K562 (cell line): ENCODE results near the gene TAS2R13. TPM values are rescaled to one million over a fixed set of nuclear protein-coding genes. Genes with fewer than 3 reads are reported as not detected.

ENCODE experiments used
- ATAC-seq: fragments of 200-7000 bp; cut with Tn5 transposase; 3 replicates; pipeline ENCODE4 v1.9.1; 2020; ENCODE audit warnings: moderate library complexity
- BruUV-seq: library from RNA; stranded (reverse); fragments of 400-500 nt; replicated peaks from 2 replicates; lab custom pipeline; 2021; lab: Mats Ljungman, UMichigan
- CTCF ChIA-PET: fragments of 300-600 bp; formaldehyde crosslinking; extraction: SDS; loops from one replicate; lab custom pipeline; 2021; ENCODE audit warnings: low intra/inter-chr PET ratio; lab: Yijun Ruan, JAX
- POLR2A ChIA-PET: fragments of 300-600, 350-650 bp; sonication (Branson Sonifier 250); formaldehyde crosslinking; extraction: SDS; loops from one replicate; lab custom pipeline; 2021; ENCODE audit warnings: antibody characterized with exemption, inconsistent platforms; lab: Yijun Ruan, JAX
- DNase-seq, 4 experiments: peaks; one replicate each; pipeline versions ENCODE4 v3.0.0 to v3.0.0-alpha.2; 2011 to 2018; ENCODE audit warnings: low spot score in 3 of 4, mixed read lengths in 3 of 4; ENCODE audit errors: extremely low read depth in 1 of 4
- FAIRE-seq: peaks from 2 replicates; lab custom pipeline; 2011; peaks lifted over from hg19 to GRCh38; lab: Jason Lieb, UNC
- H2AFZ ChIP-seq: 2 replicates; pipeline ENCODE4 v1.6.0; 2011; ENCODE audit warnings: low read depth, low read length, control low read depth, inconsistent platforms
- H3K27ac ChIP-seq: fragments of 200-600 bp; 3 replicates; pipeline ENCODE4 v1.8.0; 2011; ENCODE audit warnings: low read depth, mild to moderate bottlenecking, control low read depth, inconsistent platforms, low read length, moderate library complexity, mixed read lengths; ENCODE audit errors: extremely low read depth
- H3K27me3 ChIP-seq, 2 experiments: fragments of 300-600 bp in 1 of 2; 2 replicates in 1 of 2; 3 replicates in 1 of 2; pipeline versions ENCODE4 v1.6.0 to v1.8.0; 2011; ENCODE audit warnings: inconsistent platforms in 2 of 2, low read length in 2 of 2, mild to moderate bottlenecking in 1 of 2, mixed read lengths in 1 of 2, moderate library complexity in 1 of 2; ENCODE audit not compliant: control insufficient read depth in 2 of 2, insufficient read depth in 2 of 2
- H3K36me3 ChIP-seq: fragments of 300-600 bp; 3 replicates; pipeline ENCODE4 v1.8.0; 2011; ENCODE audit warnings: mild to moderate bottlenecking, low read length, inconsistent platforms; ENCODE audit not compliant: control insufficient read depth, insufficient read depth
- H3K4me1 ChIP-seq, 2 experiments: fragments of 200-600 bp in 1 of 2; replicated peaks in 1 of 2; 2 replicates in 1 of 2; 3 replicates in 1 of 2; pipeline versions ENCODE4 v1.5.1 to v1.8.0; 2011; ENCODE audit warnings: inconsistent platforms in 2 of 2, low read length in 2 of 2, mild to moderate bottlenecking in 1 of 2, mixed read lengths in 1 of 2, moderate library complexity in 1 of 2; ENCODE audit not compliant: control insufficient read depth in 2 of 2, insufficient read depth in 2 of 2
- H3K4me2 ChIP-seq: 2 replicates; pipeline ENCODE4 v1.6.1; 2011; ENCODE audit warnings: low read length, control low read depth, inconsistent platforms, mixed read lengths; ENCODE audit not compliant: insufficient read depth
- H3K4me3 ChIP-seq: fragments of 200-600 bp; sonication (generic), shearing (Covaris generic); 2 replicates; pipeline ENCODE4 v1.5.1; 2016; ENCODE audit warnings: control low read depth, inconsistent platforms
- H3K79me2 ChIP-seq: fragments of 200-600 bp; 3 replicates; pipeline ENCODE4 v1.8.0; 2011; ENCODE audit warnings: low read length, inconsistent platforms; ENCODE audit not compliant: control insufficient read depth, insufficient read depth
- H3K9ac ChIP-seq, 2 experiments: 2 replicates each; pipeline versions ENCODE4 v1.6.0 to v1.6.1; 2011; ENCODE audit warnings: low read depth in 2 of 2, low read length in 2 of 2, control low read depth in 1 of 2, inconsistent platforms in 1 of 2, mild to moderate bottlenecking in 1 of 2, mixed read lengths in 1 of 2; ENCODE audit not compliant: insufficient read depth in 1 of 2
- H3K9me1 ChIP-seq: one replicate; pipeline ENCODE4 v1.6.0; 2011; ENCODE audit warnings: inconsistent platforms, mild to moderate bottlenecking, low read length, moderate library complexity; ENCODE audit not compliant: control insufficient read depth, insufficient read depth
- H3K9me3 ChIP-seq: replicated peaks from 2 replicates; pipeline ENCODE4 v1.5.1; 2011; ENCODE audit warnings: low read depth, low read length, inconsistent platforms; ENCODE audit not compliant: control insufficient read depth, insufficient read depth
- H4K20me1 ChIP-seq: replicated peaks from 2 replicates; pipeline ENCODE4 v1.6.1; 2011; ENCODE audit warnings: low read length, inconsistent platforms, mixed read lengths; ENCODE audit not compliant: control insufficient read depth, insufficient read depth
- C11orf30 ChIP-seq: fragments of 450-650 bp; IDR thresholded peaks from 2 replicates; pipeline ENCODE4 v1.6.1; 2016; ENCODE audit warnings: low read depth, mild to moderate bottlenecking
- CHD4 ChIP-seq: fragments of 200-600 bp; sonication (generic); IDR thresholded peaks from 3 replicates; pipeline ENCODE4 v1.6.1; 2012; ENCODE audit warnings: low read depth, mild to moderate bottlenecking, mixed read lengths, low read length, inconsistent platforms; ENCODE audit not compliant: insufficient read depth, insufficient replicate concordance, poor library complexity, severe bottlenecking
- DACH1 ChIP-seq: fragments of 450-650 bp; IDR thresholded peaks from 2 replicates; pipeline ENCODE4 v1.6.1; 2018; ENCODE audit not compliant: partially characterized antibody
- ILF3 ChIP-seq: fragments of 450-650 bp; IDR thresholded peaks from 2 replicates; pipeline ENCODE4 v1.6.1; 2018; ENCODE audit warnings: antibody characterized with exemption, mild to moderate bottlenecking, moderate library complexity, borderline replicate concordance
- KLF16 ChIP-seq: IDR thresholded peaks from 2 replicates; pipeline ENCODE4 v1.6.1; 2016; ENCODE audit warnings: antibody characterized with exemption
- MAFF ChIP-seq: IDR thresholded peaks from 2 replicates; pipeline ENCODE4 v1.6.1; 2012; ENCODE audit warnings: low read length, improper control_type of control experiment
- MAFG ChIP-seq: fragments of 450-650 bp; conservative IDR thresholded peaks from 2 replicates; pipeline ENCODE4 v1.6.1; 2016; ENCODE audit warnings: missing genetic modification characterization, missing compliant biosample characterization
- MAFK ChIP-seq: IDR thresholded peaks from 2 replicates; pipeline ENCODE4 v1.6.1; 2011; ENCODE audit warnings: low read length, improper control_type of control experiment
- SMAD2 ChIP-seq: fragments of 150-350 bp; IDR thresholded peaks from 2 replicates; pipeline ENCODE4 v1.6.1; 2014; ENCODE audit warnings: low read depth, mild to moderate bottlenecking, low read length
- TEAD1 ChIP-seq, 2 experiments: fragments of 450-650 bp in 1 of 2; sonication (generic) in 1 of 2; formaldehyde crosslinking; IDR thresholded peaks; 2 replicates each; pipeline versions ENCODE4 v1.4.0 to v1.8.0; 2020 to 2022; ENCODE audit warnings: mild to moderate bottlenecking in 2 of 2, missing genetic modification reagents in 1 of 2
- ZNF316 ChIP-seq: fragments of 450-650 bp; IDR thresholded peaks from 2 replicates; pipeline ENCODE4 v1.6.1; 2016
- WGBS: fragments of 100-300 bp; shearing (Covaris generic); methylation state at CpG from one replicate; pipeline ENCODE4 v1.1.6; 2016; ENCODE audit warnings: low coverage, mixed read lengths; ENCODE audit not compliant: insufficient coverage; ENCODE audit errors: missing lambda C conversion rate; 5-methylcytosine and 5-hydroxymethylcytosine counted together
- in situ Hi-C: fragments of 300-500 bp; cut with MboI; formaldehyde crosslinking; loops from 4 replicates; pipeline ENCODE4 v1.15.0; 2018; ENCODE audit warnings: inconsistent platforms, mixed read lengths
- intact Hi-C: fragments of 100-400 bp; cut with micrococcal nuclease; formaldehyde crosslinking; loops from 2 replicates; pipeline ENCODE4 v1.14.2; 2022
- polyA plus RNA-seq, 8 experiments: library from polyadenylated mRNA; depleted of rRNA in 4 of 8; stranded (reverse) in 5 of 8; unstranded in 3 of 8; fragments of >200 nt; fragmentation: Nextera tagmentation in 2 of 8; fragmentation: Illumina TruSeq in 1 of 8; extraction: Ambion mirVana in 2 of 8; extraction: Trizol in 1 of 8; gene quantifications; 2 replicates each; pipeline versions ENCODE4 v1.2.1 to v1.2.3, GENCODE V29; 2011 to 2014; ENCODE audit warnings: inconsistent platforms in 1 of 8, missing spikeins in 1 of 8
- total RNA-seq, 7 experiments: library from RNA; depleted of rRNA in 6 of 7; stranded (reverse); fragments of >200 nt in 6 of 7; fragmentation: Illumina TruSeq in 2 of 7; extraction: Trizol in 2 of 7; gene quantifications; 2 replicates each; pipeline versions ENCODE4 v1.2.1 to v1.2.3, GENCODE V29; 2011 to 2021; ENCODE audit warnings: low replicate concordance in 1 of 7

Gene TAS2R13
- total and polyA plus RNA-seq, 9 of the 15 experiments (the other 6 are each of a cell fraction or from before 2014, with no cell fraction given) = 0.07 to 1.4 (median 0.52) TPM; not detected in 3

DNA sequence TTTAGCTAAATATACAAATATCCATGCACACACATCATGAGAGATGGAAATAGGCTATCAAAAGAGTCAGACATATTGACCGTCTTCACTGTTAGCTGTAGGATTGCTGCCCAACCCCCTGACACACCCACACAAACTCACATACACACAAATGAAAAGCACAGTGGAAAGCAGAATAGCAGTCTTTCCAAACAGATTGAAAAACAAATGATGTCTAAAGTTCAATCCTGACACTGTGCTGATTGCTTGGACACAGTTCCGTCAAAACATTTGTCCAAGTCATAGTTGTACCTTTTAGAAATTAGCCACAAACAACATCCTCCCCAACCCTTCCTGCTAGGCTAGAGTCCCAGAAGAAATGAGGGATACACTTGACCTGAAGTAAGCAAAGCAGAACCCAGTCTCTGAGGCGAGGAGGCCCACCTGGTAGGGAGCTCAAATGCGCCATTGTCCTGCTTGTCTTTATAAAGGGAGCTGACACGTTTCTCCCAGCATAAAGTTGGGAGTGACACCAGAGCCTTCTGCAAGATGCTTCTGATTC lies 19.5 kb upstream of the TAS2R13 start, which contains the start of gene PRH2 (continued):
- no peak for TF ChIP-seq CHD4
- TF ChIP-seq SMAD2 = no peak

DNA sequence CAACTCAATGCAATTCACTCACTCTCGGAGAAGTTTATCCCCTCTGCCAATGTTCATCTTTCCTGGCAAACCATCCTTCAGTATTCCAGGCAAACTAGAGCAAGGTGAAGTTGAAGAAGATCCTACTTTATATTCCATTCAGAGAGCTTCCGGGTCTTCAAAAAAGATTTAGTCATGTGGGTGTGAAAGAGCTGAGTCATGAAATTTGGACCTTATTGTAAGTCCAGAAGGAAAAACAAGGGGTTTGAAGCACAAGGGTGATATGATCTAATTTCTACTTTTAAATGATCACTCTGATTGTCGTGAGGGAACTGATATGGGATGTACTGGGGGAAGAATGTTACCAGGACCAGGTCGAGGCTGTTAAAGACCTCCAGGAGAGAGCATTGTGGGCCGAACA lies 16.9 kb upstream of the TAS2R13 start:
- Histone ChIP-seq H3K36me3 (no peaks in the 10 kb centered on the region), H3K9me3 (no peaks in the 10 kb centered on the region), H4K20me1 (no peaks in the 10 kb centered on the region), H3K9me1 (no peaks in the 10 kb centered on the region), H3K79me2 (no peaks in the 10 kb centered on the region), H3K4me3 (no peak overlapping the region), H3K4me2 (no peak overlapping the region), H3K4me1 (no peaks in the 10 kb centered on the region), H3K27me3 (no peaks in the 10 kb centered on the region), H3K9ac (no peak overlapping the region), H3K27ac (no peak overlapping the region), H2AFZ (no peak overlapping the region)
- CTCF ChIA-PET = no interaction called here
- TF ChIP-seq MAFF (peak; percentile 81), ZNF316 (peak; percentile 86), ILF3 (no peak), MAFK (peak; percentile 76), MAFG (tag) (peak; percentile 77), DACH1 (no peak), C11orf30 (peak; percentile 79), KLF16 (no peak), TEAD1 (CRISPR knock-in tag; IDR thresholded peaks at IDR 0.05) (no peak)
- 71% methylated on average over 5 of the region's 5 CpGs for WGBS
- ATAC-seq (no peak), FAIRE-seq (no peak), DNase-seq (no peak)
- no TSS peak for BruUV-seq
- POLR2A ChIA-PET = no interaction called here
- in situ Hi-C loops (no loop called here), intact Hi-C loops (no loop called here)
